ENCODE measurements around the gene RARRES2.

RARRES2 gene

GRCh38 chr7:150325110-150325611 lies 16.3 kb downstream of the RARRES2 start:
- Histone ChIP-seq H3K27me3 (ENCODE audit: insufficient read depth, poor library complexity, severe bottlenecking) (no peaks in the 10 kb centered on the region), H3K27ac (replicated peaks) (peak overlapping the region; percentile 55), H3K4me3 (replicated peaks; ENCODE audit: insufficient read depth, low read length) (no peak overlapping the region)
- TF ChIP-seq CTCF (IDR thresholded peaks at IDR 0.05; ENCODE audit: insufficient read depth, low read length) = no peak
- peak; percentile 44; the same call in 1 of the 2 replicates for TF ChIP-seq POLR2AphosphoS5 (IDR thresholded peaks at IDR 0.05; ENCODE audit: low read depth)
- TF ChIP-seq SPI1 (IDR thresholded peaks at IDR 0.05; ENCODE audit: borderline replicate concordance, low read depth) = peak; percentile 79
- DNase-seq (ENCODE audit: low read depth in 1 of 2, low spot score in 1 of 2) = peak; percentile 37 to 90

GRCh38 chr7:150324373-150324961 lies 17.0 kb downstream of the RARRES2 start:
- H3K27ac ChIP-seq (replicated peaks) = peak overlapping the region; percentile 55

DNA sequence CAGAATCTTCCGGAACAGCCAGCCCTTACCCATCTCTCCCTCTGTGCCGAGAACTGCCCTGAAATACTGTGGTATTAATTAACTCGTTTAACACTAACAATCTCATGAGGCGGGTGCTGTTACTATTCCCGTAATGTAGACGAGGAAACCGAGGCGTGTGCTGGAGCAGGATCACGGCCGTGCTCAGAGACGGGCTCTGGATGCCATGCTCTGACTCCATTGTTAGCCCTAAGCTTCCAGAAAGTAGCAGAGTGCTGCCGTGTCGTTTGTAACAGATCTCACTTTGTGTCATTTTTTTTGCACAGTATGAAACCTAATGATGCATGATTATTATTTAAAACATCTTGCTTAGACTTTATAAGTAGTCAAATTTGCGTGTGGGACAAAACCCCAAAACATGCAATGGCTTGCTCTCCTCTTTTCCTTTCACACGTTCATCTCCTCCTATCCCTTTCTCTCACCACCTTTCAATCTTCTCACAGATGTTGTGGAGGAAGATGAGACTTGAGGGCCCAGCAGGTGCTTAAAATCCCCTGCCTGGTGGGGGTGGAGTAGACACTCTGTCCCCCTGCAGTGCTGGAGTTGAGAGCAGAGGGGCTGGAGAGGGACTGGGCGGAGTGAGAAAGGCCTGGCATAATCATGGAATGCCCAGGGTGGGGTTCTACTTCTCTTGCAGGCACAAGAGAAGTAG lies 17.6 kb downstream of the RARRES2 start:
- DNase-seq (ENCODE audit: low read depth in 1 of 2, low spot score in 1 of 2) = no peak
- Histone ChIP-seq H3K27ac (replicated peaks) (no peak overlapping the region), H3K4me3 (replicated peaks; ENCODE audit: insufficient read depth, low read length) (no peak overlapping the region), H3K27me3 (ENCODE audit: insufficient read depth, poor library complexity, severe bottlenecking) (no peaks in the 10 kb centered on the region)
- TF ChIP-seq CTCF (IDR thresholded peaks at IDR 0.05; ENCODE audit: insufficient read depth, low read length) (no peak), GABPA (IDR thresholded peaks at IDR 0.05; ENCODE audit: low read depth) (no peak), POLR2AphosphoS5 (IDR thresholded peaks at IDR 0.05; ENCODE audit: low read depth) (no peak), REST (IDR thresholded peaks at IDR 0.05; ENCODE audit: insufficient replicate concordance, low read depth) (no peak), SPI1 (IDR thresholded peaks at IDR 0.05; ENCODE audit: borderline replicate concordance, low read depth) (no peak)

More at GRCh38 chr7:150324373-150324961, 17.0 kb downstream of the RARRES2 start:
- no peaks in the 10 kb centered on the region for H3K27me3 ChIP-seq (ENCODE audit: insufficient read depth, poor library complexity, severe bottlenecking)
- DNase-seq (ENCODE audit: low read depth in 1 of 2, low spot score in 1 of 2) = no peak
- TF ChIP-seq CTCF (IDR thresholded peaks at IDR 0.05; ENCODE audit: insufficient read depth, low read length) = no peak
- no peak for TF ChIP-seq REST (IDR thresholded peaks at IDR 0.05; ENCODE audit: insufficient replicate concordance, low read depth)
- TF ChIP-seq POLR2AphosphoS5 (IDR thresholded peaks at IDR 0.05; ENCODE audit: low read depth) = no peak
- no peak for TF ChIP-seq SPI1 (IDR thresholded peaks at IDR 0.05; ENCODE audit: borderline replicate concordance, low read depth)
- no peak for TF ChIP-seq GABPA (IDR thresholded peaks at IDR 0.05; ENCODE audit: low read depth)
- H3K4me3 ChIP-seq (replicated peaks; ENCODE audit: insufficient read depth, low read length) = no peak overlapping the region

All from HL-60 (cell line).